ENCODE measurements around the gene CEP131.

DNA sequence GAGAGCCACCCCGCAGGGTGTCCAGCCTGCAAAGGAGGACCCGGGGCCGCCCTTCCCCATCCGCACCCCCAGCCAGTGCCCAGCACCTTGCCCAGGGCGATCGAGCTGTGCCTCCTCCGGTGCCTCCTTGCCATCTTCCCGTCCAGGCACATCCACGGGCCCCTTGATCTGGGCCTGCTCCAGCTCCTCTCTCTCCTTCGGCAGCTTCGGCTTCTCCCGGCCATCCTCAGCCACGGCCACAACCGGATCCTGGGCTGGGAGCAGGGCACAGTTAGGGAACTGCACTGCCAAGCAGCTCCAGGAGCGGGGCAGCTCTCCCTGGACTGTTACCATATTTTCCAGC lies 30.2 kb upstream of the CEP131 start:
- TF ChIP-seq, protein P1, sequence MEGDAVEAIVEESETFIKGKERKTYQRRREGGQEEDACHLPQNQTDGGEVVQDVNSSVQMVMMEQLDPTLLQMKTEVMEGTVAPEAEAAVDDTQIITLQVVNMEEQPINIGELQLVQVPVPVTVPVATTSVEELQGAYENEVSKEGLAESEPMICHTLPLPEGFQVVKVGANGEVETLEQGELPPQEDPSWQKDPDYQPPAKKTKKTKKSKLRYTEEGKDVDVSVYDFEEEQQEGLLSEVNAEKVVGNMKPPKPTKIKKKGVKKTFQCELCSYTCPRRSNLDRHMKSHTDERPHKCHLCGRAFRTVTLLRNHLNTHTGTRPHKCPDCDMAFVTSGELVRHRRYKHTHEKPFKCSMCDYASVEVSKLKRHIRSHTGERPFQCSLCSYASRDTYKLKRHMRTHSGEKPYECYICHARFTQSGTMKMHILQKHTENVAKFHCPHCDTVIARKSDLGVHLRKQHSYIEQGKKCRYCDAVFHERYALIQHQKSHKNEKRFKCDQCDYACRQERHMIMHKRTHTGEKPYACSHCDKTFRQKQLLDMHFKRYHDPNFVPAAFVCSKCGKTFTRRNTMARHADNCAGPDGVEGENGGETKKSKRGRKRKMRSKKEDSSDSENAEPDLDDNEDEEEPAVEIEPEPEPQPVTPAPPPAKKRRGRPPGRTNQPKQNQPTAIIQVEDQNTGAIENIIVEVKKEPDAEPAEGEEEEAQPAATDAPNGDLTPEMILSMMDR (IDR thresholded peaks at IDR 0.05), result no peak
- TF ChIP-seq POLR2A (IDR thresholded peaks at IDR 0.05), result no peak
